ENCODE data around the gene CTAGE6.
"Not testable (repeated sequence)": the region's sequence is repeated elsewhere in the genome, so short reads cannot be mapped to it uniquely, and the experiment has no call there.

The CTAGE6 gene, protein sequence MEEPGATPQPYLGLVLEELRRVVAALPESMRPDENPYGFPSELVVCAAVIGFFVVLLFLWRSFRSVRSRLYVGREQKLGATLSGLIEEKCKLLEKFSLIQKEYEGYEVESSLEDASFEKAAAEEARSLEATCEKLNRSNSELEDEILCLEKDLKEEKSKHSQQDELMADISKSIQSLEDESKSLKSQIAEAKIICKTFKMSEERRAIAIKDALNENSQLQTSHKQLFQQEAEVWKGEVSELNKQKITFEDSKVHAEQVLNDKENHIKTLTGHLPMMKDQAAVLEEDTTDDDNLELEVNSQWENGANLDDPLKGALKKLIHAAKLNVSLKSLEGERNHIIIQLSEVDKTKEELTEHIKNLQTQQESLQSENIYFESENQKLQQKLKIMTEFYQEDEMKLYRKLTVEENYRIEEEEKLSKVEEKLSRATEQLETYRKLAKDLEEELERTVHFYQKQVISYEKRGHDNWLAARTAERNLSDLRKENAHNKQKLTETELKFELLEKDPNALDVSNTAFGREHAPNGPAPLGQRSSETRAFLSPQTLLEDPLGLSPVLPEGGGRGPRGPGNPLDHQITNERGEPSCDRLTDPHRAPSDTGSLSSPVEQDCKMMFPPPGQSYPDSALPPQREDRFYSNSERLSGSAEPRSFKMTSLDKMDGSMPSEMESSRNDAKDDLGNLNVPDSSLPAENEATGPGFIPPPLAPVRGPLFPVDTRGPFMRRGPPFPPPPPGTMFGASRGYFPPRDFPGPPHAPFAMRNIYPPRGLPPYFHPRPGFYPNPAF

DNA sequence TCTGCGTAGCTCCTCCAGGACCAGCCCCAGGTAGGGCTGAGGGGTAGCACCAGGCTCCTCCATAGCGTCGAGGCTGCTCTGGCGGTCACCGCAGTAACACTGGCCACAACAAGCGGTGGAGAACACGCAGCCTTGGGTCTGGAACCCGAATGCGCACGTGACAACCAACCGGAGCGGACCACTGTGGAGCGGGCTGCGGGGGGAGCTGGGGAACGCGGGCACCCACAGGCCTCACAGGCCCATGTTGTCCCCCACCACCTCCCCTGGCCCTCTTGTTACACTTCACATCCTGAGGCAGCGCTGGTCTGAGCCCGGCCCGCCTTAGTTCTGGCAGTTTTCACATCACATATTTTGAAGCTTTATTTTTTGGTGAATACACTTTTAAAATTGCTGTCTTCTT lies at the start of gene CTAGE6:
Gene CTAGE6 (minus strand): TSS at position 101 of the 400 bp plus-strand sequence. CDS start 38 bp downstream, at position 63.
- DNase-seq (ENCODE audit: low read depth), result not testable (repeated sequence)

DNA sequence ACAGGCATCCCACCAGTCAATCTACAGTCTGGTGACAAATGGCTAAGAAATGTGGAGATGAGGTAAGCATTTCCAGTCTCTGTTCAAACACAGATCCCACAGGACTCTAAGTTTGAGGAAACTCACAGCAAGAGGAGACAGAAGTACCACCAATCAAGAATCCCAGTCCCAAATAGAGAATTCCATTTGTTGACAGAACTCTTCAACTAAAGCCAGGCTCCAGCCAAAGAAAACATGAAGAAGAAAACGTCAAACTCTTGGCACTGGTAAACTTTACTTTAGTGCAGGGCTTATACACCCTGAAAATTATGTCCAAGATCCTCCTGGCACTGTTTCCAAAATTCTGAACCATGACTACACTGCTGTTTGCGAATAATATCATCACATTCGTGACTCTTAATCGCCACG lies 49.2 kb upstream of the CTAGE6 start:
- DNase-seq (ENCODE audit: low read depth), result not testable (repeated sequence)

DNA sequence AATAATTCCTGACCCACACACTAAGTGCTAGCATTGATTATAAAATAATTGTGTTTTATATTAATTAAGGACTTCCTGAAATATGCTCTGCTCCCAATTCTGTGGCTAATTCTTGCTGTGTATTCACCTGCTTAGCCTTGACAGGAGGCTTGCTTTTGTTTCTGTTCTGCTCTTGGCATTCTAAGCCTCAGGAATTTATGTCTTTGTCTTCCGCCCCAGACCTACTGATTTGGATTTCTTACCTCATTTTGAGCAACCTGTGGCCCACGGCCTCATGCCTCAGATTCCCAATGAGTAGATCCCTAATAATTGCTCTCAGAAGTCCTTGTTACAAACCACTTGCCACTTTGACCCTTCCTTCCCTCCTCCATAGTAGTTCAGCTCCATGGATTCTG lies 40.4 kb upstream of the CTAGE6 start:
- DNase-seq (ENCODE audit: low read depth), result not testable (repeated sequence)

DNA sequence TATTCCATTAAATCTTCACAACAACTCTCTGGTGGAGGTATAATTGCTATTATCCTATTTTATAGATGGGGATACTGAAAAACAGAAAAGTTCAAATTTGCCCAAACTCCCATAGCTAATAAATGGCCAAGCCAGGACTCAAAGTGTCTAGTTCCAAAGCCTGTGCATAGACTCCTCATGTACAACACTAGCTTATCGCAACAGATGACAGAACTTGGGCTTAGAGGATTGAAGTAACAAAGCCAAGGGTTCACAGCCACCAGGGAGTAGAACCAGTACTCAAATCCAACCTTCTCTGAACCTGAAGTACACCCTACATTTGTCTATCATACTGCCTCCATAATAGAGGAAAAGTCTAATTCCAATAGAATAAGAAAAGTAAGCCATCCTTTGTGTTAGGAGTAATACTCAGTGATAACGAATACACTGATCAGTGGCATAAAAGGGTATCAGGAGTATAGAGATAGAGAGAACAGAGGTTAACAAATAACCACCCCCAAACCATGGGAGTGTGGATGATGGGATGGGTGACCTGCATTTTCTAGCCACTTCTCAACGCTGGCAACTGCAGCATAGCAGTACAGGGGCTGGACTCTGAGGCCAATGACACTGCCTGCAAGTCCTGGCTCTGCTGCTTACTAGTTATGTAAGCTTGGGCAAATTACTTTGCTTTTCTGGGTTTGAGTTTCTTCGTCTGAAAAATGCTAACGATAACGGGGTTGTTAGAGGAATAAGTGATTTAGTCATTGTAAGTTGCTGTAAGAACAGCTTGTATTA lies 39.8 kb upstream of the CTAGE6 start:
- not testable (repeated sequence) for DNase-seq (ENCODE audit: low read depth)

DNA sequence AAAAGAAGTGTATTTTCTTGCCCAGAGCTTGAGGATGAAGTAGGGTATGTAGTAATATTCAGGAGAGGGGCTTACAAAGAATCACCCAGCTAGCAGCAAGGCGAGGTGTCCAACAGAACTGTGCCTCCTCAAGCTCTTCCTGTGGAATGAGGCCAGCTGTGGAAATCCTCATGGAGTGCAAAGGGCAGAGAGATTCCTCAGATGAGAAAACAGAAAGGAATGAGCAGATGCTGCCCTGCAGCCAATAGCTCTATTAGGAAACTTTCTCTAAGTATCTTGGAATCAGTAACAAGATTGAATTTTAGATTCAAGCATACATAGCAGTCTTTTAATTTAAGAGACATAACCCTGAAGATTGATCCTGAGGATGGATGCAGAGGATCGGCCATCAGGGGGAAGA lies 38.2 kb upstream of the CTAGE6 start:
- not testable (repeated sequence) for DNase-seq (ENCODE audit: low read depth)

DNA sequence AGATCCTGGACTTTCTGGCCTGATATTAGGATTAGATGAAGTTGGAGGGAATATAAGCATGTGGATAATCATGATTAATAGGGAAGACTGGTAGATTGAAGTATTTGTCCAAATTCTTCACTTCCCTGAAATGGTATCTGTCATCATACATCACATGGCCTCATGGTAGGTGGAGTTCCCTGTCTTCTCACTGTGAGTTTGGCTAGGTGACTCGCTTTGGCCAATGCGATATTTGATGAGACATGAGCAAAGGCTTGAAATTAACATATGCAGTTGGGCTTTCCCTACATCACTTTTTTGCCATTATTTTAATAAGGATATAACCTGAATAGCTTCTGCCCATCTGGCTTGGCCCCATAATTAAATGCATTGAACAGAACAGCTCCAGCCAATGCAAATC lies 35.1 kb upstream of the CTAGE6 start:
- not testable (repeated sequence) for DNase-seq (ENCODE audit: low read depth)

DNA sequence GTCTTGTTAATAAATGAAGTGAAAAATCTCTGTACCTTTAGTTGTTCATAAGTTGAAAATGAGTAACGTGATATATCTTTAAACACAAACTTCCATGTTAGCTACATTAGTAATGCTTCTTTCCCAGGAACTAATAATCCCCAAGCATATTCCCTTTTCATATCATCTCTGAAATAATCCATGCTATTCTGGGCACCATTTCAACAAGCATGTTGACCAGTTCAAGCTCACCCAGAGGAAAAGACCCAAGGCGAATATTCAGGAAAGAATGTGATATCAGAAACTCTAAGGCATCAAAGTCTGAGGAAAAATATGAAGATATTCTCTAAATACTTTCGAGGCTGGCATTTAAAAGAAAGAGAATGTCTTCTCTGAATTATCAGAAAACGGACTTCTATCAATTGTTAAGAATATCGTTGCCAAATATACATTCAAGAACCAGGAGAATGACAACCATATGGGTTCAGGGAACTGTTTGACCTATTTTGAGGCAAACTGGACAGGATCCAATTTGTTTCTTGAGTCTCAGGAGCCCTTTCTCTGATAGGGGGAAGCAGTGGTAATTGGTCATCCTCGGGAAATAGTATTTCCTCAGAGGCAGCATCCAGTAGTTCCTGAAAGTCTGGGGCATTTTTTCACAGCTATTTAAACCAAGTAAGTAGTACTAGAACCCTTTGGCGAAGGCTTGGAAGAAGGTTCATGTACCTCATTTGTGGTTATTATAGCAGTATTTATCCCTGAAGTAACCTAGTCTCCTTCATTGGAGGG lies 28.1 kb upstream of the CTAGE6 start:
- DNase-seq (ENCODE audit: low read depth), result not testable (repeated sequence)

DNA sequence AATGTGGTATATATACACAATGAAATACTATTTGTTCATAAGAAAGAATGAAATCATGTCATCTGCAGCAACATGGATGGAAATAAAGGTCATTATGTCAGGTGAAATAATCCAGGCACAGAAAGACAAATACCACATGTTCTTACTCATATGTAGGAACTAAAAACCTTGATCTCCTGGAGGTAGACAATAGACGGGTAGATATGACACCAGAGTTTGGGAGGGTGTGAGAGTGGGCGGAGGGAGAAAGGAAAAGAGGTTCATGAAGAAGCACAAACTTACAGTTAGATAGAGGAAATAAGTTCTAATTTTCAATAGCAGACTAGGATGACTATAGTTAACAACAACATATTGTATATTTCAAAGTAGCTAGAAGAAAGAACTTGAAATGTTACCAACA lies 22.1 kb upstream of the CTAGE6 start:
- DNase-seq (ENCODE audit: low read depth), result not testable (repeated sequence)

DNA sequence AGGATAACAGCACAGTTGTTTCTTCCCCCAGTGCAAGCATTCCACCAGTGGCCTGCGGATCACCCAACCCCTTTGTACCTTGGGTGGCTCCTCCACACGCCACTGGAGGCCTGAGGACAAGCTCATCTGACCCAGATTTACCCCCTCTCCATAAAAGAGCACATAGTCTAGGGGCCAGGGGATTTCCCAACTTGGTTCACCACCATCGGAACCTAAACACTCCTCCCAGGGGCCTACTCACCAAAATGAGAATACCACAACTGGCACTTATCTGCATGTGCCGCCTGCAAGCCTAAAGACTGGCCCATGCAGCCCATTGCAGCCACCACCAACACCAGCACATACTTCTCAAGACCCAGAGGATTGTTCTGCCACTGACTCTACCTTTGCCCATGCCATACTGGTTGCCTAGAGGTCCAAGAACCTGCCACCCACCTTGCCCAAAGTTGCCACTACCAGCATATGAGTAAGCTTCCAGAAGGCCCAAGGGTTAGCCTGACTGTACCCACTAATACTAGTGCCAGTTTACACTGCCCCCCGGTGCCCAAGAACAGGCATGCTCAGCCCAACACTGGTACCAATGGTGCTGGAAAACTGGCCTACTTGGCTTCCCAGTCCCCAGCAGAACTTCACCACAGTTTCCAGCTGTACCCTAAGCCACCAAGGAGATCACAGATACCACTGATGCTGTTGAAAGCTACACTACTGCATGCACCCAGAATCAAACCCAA lies 15.4 kb upstream of the CTAGE6 start:
- DNase-seq (ENCODE audit: low read depth), result not testable (repeated sequence)

DNA sequence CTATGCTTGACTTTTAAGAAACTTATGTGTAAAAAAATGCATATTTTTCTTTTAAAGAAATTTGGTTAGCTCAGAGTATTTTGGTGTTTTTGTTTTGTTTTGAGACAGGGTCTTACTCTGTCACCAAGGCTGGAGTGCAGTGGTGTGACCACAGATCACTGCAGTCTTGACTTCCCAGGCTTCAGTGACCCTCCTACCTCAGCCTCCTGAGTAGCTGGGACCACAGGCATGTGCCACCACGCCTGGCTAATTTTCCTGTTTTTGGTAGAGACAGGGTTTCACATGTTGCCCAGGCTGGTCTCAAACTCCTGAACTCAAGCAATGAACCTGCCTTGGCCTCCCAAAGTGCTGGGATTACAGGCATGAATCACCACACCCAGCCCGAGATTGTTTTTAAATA lies 10.0 kb upstream of the CTAGE6 start:
- DNase-seq (ENCODE audit: low read depth), result not testable (repeated sequence)

DNA sequence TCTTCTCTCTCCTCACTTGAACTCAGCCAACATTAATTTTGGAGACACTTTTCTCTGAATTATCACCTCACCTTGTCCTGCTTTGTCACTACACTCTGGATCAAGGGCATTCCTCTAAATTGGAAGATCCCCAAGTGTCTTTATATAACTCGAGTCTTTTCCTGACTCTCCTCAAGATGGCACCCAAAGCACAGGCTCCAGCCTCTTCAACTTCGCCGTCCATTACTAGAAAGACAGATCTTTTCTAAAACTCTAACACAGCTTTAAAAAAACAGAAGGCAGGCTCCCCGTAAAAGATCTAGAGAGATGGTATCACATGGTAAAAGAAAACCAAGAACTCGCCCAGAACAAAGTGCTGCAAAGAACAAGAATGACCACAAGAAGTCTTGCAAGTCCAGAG lies 8.2 kb upstream of the CTAGE6 start:
- not testable (repeated sequence) for DNase-seq (ENCODE audit: low read depth)

DNA sequence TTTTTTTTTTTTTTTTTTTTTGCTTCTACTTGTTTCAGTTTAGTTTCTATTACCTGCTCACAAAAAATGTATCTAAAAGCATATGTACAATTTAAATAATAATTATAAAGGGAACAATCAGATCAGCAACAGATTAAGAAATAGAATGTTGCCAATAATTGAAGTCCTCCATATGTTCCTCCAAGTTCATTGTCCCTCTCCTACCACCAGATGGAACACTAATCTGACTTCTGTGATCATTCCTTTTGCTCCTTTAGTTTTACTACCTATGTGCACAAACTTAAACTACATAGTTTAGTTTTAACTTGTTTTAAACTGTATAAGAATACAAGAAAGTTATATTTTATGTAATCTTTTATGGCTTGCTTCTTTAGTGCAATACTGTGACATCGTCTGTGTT lies 5.6 kb upstream of the CTAGE6 start:
- not testable (repeated sequence) for DNase-seq (ENCODE audit: low read depth)

DNA sequence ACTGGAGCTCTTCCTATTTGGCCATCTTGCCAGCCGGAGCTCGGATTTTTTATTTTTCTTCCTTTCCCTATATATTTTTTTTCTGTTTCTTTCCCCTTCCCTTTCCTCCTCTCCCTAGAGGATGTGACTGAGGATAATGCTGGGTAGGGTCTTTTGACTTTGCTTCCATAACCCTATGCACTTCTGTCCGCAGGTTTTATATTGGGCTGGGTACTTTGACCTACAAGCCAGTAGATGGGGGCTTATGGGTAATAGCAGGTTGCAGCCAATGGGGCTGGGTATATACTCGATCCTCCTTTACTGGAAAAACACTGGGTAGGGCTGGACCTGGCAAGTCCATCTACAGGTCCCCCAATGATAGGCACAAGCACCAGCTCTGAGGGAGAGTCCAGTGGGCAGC lies 12.2 kb downstream of the CTAGE6 start:
- DNase-seq (ENCODE audit: low read depth), result not testable (repeated sequence)

DNA sequence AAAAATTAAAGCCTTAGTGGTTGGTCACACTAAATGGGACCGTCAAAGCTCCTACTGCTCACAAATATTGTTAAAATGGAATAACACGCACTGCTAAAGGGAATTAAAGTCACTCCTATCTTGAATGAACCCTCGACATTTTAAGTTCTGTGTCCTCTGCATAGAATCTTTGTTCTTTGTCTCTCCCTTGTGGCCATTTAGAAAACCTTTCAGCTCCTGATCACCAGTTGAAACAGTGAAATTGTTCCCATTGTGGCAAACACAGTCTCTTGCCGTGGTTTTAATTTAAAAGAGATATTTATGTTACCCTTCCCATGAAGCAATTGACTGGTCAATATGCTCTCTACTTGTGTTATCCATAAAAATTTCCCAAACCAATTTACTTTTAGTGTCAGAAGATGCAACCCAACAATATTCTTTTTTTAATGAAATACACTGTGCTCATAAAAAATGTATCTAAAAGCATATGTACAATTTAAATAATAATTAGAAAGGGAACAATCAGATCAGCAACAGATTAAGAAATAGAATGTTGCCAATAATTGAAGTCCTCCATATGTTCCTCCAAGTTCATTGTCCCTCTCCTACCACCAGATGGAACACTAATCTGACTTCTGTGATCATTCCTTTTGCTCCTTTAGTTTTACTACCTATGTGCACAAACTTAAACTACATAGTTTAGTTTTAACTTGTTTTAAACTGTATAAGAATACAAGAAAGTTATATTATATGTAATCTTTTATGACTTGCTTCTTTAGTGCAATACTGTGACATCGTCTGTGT lies 20.3 kb downstream of the CTAGE6 start:
- peak; percentile 68 for DNase-seq (ENCODE audit: low read depth)

DNA sequence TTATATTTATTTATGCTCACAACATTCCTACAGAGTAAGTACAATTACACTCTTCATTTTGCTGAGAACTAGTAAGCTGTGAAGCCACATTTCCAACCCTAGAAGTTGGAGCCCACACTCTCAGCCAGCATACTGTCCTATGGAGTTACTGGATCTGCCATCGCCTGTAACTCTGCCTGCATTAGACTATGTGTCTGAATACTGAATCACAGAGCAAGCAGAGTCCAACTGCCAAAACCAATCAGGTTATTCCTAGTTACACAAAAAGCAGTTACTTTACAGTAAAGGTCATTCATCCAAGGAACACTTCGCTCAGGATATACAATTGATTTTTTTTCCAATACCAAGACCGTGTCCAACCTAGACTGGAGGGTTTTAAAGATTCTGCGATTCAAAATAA lies 21.5 kb downstream of the CTAGE6 start:
- DNase-seq (ENCODE audit: low read depth), result no peak

DNA sequence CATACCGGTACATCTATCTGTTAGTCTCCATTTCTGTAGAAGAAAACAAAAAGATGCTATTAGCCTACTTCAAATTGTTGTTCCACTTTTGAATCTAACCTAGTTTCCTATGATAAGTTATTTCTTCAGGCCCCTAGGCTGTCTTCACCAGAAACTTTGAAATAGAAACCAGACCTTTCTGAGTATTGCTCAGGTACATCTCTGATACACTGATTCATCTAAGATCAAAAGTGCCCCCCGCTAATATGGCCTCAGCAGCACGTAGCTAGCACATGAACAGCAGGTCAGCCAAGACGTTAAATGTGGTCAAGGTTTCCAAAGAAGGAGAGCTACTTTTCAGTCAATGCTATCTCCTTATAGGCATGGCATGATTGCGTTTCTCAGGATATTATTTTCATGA lies 23.6 kb downstream of the CTAGE6 start:
- DNase-seq (ENCODE audit: low read depth), result no peak

DNA sequence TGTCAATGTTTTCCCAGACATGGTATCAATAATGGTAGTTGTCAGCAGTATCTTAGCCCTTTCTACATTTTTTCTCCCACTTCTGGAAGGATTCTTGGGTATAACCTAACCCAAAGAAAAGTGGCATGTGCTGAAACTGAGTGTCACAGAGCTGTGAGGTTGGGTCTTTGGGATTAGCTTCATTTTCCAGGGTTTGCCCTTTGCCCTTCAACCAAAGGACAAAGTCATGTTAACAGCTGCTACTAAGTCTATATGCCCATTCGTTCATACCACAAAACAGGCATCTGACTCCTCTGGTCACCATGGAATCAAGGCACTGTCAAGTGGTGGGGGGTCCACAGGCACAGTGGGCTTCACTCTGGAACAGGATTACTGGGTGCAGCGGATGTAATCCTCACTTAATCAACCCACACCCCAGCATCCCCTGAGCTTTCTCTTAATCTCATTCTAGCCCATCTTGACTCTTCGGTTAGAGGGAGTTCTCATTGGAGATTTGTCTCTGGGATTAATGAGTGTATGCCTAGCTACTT lies 29.1 kb downstream of the CTAGE6 start:
- no peak for DNase-seq (ENCODE audit: low read depth)

DNA sequence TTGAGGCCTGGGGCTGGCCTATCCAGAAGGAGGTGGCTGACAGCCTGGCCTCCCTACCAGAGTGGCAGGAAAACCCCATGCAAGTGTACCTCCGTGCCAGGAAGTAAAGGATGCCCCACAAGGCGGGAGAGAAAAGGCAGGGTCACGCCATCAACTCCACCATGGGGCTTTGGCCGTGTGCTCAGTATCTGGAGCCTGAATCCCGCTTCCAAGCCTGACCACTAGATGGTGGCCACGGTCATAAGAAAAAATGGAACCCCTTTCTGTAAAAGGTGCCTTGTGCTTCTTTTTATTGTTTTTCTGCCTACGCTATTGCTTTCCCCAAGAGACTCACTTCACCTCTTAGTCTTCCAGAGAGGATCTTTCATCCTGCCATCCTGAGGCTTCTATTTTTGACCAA lies 29.9 kb downstream of the CTAGE6 start:
- not testable (repeated sequence) for DNase-seq (ENCODE audit: low read depth)

DNA sequence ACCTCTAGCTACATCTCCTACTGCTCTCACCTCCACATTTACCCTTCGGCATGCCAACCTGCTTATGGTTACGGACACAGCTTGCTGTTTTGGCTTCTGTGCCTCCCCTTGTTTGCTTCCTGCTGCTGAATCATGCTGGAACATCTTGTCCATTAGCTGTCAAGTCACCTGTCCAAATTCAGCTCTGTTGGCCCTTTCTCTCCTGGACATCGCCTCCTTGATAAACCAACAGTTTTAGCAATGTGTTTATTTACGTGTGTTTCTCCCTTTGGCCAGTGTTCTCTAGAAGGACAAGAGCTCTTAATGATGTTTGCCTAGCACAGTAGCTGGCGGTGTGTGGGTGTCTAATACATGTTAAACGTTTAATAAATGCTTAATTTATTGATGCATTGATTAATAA lies 31.4 kb downstream of the CTAGE6 start:
- not testable (repeated sequence) for DNase-seq (ENCODE audit: low read depth)

DNA sequence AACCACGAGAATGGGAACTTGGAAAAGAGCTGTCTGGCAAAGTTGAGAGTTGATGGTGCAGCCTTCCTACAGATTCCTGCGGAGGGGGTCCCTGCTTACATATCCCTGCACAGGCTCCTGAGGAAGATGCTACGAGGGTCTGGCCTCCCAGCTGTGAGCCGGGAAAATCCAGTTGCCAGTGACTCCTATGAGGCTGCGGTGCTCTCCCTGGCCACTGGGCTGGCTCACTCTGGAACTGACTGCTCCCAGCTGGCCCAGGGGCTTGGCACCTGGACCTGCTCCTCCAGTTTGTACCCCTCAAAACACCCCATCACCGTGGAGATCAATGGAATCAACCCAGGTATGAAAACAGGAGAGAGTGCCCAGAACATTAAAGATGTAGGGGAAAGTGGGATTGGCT lies 37.2 kb downstream of the CTAGE6 start:
- not testable (repeated sequence) for DNase-seq (ENCODE audit: low read depth)
